Fibroblast of pulmonary artery (primary cell): ENCODE results near the gene MACROD2.

Experiments used
- DNase-seq: peaks from one replicate; pipeline ENCODE4 v3.0.0-alpha.2; 2010; ENCODE audit warnings: low read depth
- H3K4me3 ChIP-seq: replicated peaks from 2 replicates; pipeline ENCODE4 v1.5.1; 2011; ENCODE audit warnings: low read depth, mild to moderate bottlenecking, control low read depth, low read length, moderate library complexity
- CTCF ChIP-seq: IDR thresholded peaks from 2 replicates; pipeline ENCODE4 v1.5.1; 2011; ENCODE audit warnings: mild to moderate bottlenecking, control low read depth, low read length, inconsistent platforms; ENCODE audit errors: missing control alignments

Gene MACROD2

DNA sequence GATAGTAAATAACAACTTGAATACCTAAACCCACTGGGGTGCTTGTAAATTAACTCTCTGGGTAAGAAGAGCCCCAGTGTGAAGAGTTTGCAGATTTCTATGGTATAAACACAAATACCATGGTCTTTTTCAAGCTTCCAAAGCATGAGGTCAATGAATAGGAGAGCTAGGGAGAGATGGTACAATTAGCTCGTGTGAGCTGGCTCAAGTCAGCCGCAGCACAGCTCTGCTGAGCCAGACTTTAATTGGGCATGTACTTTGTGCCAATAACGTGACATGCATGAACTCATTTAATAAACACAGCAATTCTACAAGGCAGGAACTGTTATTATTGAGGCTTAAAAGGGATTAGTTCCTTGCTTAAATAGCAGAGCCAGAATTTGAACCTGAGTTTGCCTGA, 1893.7 kb downstream of the MACROD2 start:
- no peak for TF ChIP-seq CTCF
- no peak for DNase-seq
- no peak overlapping the region for H3K4me3 ChIP-seq

DNA sequence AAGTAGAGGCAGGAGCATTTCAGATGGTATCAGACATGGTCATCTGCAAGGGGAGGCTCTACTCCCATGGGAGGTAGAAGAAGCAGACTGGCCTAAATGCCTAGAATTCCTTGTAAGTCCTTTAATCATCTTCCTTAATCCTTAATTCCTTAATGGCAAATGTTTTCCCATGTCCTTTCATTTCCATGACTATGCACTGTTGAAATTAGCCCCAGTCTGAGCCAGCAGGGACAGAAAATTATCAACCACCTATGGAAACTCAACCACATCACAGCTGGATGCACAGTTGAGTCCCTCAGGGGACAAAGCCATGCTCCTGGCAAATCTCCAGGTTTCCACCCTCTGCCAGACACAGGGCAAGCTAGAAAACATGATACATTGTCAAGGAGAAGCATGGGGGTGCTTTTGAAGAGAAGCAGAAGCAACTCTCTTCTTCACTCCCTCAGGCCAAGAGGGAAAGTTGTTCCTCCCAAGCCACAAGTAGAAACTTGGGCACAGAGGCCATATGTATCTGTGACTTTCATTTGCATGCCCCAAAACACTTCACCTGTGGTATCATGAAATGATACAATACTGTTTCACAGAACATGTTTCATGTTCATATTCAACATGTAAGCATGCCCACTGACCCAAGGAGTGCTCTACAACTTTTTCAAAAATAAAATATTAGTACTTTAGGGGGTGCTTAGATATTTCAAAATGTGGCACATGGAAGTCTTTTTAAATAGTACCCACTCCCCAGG, 1894.4 kb downstream of the MACROD2 start:
- no peak for TF ChIP-seq CTCF
- DNase-seq: no peak
- H3K4me3 ChIP-seq: no peak overlapping the region

DNA sequence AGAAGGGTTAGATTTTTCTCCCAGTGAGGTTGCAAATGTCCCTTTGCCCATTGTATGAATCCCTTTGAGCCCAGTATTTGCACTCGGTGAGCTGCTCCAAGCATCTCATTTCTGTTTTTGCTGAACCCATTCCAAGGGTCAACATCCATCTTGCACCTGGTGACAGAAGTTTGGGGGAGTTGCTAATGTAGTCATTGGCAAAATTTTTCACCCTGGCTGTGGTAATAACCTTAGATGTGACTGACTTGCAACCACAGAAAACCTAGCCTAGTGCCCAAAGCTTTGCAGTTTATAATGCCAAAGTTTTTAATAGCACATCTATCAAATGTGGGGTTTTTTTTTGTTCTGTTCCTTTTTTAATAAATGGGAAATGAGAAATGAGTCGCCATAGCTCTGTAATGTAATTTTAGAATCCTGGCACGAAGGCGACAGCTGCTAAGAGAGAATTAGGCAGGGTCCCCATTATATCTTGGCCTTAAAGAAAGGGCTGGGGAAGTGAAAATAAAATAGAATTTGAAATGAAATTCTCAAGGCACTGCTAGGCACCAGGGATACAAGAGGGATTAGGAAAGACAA, 1895.2 kb downstream of the MACROD2 start:
- TF ChIP-seq CTCF: no peak
- DNase-seq: no peak
- no peak overlapping the region for H3K4me3 ChIP-seq

- no peak overlapping the region for H3K4me3 ChIP-seq
- no peak for DNase-seq
- no peak for TF ChIP-seq CTCF
Observed at GRCh38 chr20:15895126-15895525, 1899.8 kb downstream of the MACROD2 start.

- no peak for TF ChIP-seq CTCF
- no peak overlapping the region for H3K4me3 ChIP-seq
- DNase-seq: no peak
Observed at GRCh38 chr20:15895560-15896084, 1900.3 kb downstream of the MACROD2 start.

- TF ChIP-seq CTCF: no peak
- DNase-seq: no peak
- no peak overlapping the region for H3K4me3 ChIP-seq
Observed at GRCh38 chr20:15899967-15900366, 1904.7 kb downstream of the MACROD2 start.
